HG03439 (cell line): ENCODE measurements around the gene SSBP4.
A peak's percentile ranks its signal among the peaks of the same experiment; 100 is the strongest.

ENCODE experiments used
- ATAC-seq: cut with Tn5 transposase; IDR thresholded peaks from one replicate; pipeline ENCODE4 v1.9.1; 2021; ENCODE audit warnings: mild to moderate bottlenecking, moderate library complexity; ENCODE audit not compliant: unreplicated experiment

SSBP4 gene

GRCh38 chr19:18419699-18420460 lies 682 bp downstream of the SSBP4 start:
- ATAC-seq: peak; percentile 14

GRCh38 chr19:18420930-18421329 lies 1.7 kb downstream of the SSBP4 start:
- no peak for ATAC-seq

- ATAC-seq: no peak
Observed at GRCh38 chr19:18421371-18421959, 2.3 kb downstream of the SSBP4 start.

- no peak for ATAC-seq
Observed at GRCh38 chr19:18422530-18423191, 3.5 kb downstream of the SSBP4 start.

GRCh38 chr19:18423258-18424020 lies 4.2 kb downstream of the SSBP4 start:
- ATAC-seq: no peak

GRCh38 chr19:18424122-18424889 lies 5.1 kb downstream of the SSBP4 start:
- ATAC-seq: no peak

- ATAC-seq: no peak
Observed at GRCh38 chr19:18424890-18425514, 5.8 kb downstream of the SSBP4 start.

GRCh38 chr19:18425515-18426415 lies 6.6 kb downstream of the SSBP4 start:
- ATAC-seq: no peak

GRCh38 chr19:18426416-18426767 lies 7.2 kb downstream of the SSBP4 start:
- ATAC-seq: no peak

GRCh38 chr19:18427080-18427742 lies 8.0 kb downstream of the SSBP4 start:
- no peak for ATAC-seq

GRCh38 chr19:18427743-18428113 lies 8.5 kb downstream of the SSBP4 start:
- ATAC-seq: no peak

- no peak for ATAC-seq
Observed at GRCh38 chr19:18428173-18428786, 9.1 kb downstream of the SSBP4 start.

GRCh38 chr19:18428787-18429674 lies 9.8 kb downstream of the SSBP4 start:
- peak; percentile 39 for ATAC-seq

GRCh38 chr19:18429717-18430416 lies 10.7 kb downstream of the SSBP4 start:
- no peak for ATAC-seq

GRCh38 chr19:18430417-18431144 lies 11.4 kb downstream of the SSBP4 start:
- no peak for ATAC-seq
